ENCODE data around the gene KIAA0930.
"Not testable (repeated sequence)": the region's sequence is repeated elsewhere in the genome, so short reads cannot be mapped to it uniquely, and the experiment has no call there.

Gene KIAA0930

DNA sequence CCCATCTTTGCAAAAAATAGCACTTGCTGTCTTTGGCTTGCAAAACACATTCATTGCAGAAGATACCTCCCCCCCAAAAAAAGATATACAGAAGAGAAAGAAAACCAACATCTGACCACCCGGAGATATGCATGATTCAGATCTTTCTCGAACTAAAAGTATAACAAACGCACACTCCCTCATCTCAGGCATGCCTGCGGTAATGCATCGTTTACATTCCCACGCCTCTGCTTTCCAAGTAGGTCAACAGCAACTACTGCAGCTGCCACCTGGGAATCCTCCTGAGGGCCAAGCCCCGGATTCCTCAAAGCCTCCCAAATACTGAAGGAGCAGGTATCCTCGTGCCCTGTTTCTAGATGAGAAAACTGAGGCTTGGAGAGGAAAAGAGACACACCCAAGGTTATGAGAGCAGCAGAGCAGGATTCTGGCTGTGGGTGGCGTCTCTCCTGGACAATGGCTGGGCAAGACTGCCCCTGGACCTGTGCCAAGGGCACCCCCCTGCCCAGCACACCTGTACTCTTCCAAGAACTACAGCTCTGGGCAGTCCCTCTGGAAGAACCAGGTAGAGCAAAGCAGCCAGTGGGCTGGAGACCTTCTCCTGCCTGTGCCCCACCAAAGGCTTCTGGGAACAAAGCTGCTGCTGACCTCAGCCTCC, 38.9 kb downstream of the KIAA0930 start:
- DNase-seq = no peak

- DNase-seq = no peak
Observed at GRCh38 chr22:45200860-45201511, 39.7 kb downstream of the KIAA0930 start.

DNA sequence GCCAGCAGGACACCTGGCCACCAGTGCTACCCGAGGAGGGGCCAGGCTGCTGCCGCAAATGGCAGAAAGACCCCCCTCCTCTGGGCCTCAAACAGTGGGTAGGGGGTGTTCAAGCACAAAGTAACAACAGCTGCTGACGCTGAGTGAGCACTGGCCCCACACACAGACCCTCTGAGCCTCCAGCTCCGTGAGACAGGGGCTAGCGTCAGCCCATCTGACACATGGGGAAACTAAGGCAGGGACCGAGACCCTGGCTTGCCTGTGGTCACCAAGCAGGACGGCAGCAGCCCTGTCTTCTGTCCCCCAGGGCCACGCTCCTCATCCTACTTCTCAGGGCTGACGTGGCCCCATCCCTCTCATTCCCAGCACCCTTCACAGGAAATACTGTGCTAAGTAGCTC, 40.5 kb downstream of the KIAA0930 start:
- DNase-seq = no peak

DNA sequence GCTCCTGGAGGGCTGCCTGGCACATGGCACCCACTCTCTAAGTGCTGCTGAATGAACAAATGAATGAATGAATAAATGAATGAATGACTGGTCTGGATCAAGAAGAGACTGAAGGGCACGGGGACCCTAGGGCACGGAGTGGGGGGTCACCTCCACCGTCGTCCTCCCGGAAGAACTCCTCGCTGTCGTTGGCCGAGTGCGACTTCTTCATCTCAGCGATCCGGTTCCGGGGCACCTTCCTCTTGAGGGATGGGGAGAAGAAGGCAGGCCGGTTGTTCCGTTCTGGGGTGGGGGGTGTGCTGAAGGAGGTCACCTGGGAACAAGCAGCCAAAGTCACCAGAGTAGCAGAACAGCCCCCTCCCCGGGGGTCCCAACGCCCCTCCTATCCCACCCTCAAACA, 41.0 kb downstream of the KIAA0930 start:
- no peak for DNase-seq

DNA sequence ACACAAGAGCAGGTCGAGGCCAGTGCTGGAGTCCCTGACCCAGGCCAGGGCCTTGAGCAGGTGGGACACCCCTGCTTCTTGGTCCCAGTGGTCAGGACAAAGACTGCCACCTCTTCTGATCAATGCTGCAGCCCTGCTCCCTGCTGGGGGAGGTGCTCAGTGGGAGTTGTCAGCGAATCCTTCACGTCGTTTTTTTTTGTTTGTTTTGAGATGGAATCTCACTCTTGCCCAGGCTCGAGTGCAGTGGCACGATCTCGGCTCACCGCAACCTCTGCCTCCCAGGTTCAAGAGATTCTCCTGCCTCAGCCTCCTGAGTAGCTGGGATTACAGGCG, 42.3 kb downstream of the KIAA0930 start:
- no peak for DNase-seq

DNA sequence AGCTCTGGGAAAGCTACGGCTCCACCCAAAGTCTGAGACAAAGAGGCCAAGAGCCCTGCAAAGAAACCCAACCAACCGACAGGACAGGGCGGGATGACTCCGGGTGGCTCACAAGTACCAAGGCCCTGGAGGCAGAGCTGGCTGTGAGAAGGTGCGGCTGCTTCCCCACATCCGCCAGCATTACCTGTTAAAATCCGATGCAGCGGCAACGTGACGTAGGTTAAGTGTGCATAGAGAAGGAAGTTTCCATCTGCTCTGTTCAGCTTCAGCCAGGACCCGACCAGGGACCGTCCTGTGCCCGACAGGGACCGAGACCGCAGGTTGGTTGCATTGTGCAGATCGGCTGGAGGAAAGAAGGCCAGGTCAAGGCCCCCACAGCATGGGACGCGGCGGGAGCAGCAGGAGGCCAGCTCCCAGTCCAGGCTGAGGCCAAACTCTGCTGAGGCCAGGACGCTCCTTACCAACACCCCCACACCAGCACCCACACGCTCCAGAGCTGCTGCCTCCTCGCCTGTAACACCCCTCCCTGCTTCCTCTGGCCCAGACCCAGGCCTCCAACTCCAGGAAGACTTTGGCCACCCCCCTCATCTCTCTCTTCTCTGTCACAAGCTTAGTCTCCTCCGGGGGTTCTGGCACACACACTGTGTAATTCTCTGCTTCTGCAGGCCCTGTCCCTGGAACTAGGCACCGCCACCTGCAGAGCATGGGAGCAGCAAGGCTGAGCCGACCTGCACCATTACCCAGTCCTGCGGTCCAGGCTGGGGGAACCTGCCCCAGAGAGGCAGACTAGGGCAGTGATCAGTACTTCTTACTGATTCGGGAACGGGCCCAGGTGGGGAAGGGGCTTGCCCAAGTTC, 42.9 kb downstream of the KIAA0930 start:
- no peak for DNase-seq

DNA sequence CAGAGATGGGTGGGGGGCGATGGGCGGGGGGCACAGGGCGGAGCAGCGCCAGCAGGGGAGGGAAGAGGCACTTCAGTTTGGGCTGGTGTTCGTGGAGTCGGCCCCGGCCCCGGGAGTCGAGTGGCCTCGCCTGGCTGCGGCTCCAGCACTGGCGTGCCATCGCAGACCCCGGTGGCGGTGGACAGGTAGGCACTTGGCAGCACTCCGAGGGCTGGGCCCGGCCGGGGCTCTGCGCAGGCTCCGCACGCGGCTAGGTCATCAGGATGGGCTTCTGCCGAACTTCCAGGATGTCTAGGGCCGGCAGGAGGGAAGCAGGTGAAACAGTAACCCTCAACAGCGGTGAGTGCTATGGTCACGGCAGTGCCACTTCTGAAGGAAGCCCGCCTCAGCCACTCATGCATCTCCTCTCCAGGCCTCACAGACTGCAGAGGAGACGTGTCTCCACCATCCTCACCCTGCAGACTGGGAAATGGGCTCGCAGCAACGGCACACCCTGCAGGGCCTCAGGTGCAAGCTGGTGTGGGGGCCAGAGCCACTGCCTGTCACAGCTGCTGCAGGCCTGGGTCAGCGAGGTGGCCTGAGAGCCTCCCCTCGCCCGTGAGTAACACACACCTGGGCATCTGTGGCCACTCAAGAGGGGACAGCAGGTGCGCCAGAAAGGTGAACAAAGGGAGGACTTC, 43.6 kb downstream of the KIAA0930 start:
- DNase-seq = no peak

- DNase-seq = no peak
Observed at GRCh38 chr22:45196308-45196707, 44.4 kb downstream of the KIAA0930 start.

- no peak for DNase-seq
Observed at GRCh38 chr22:45195616-45196015, 45.1 kb downstream of the KIAA0930 start.

GRCh38 chr22:45194686-45195085, 46.0 kb downstream of the KIAA0930 start:
- no peak for DNase-seq

GRCh38 chr22:45192701-45193187, 48.0 kb downstream of the KIAA0930 start:
- no peak for DNase-seq

DNA sequence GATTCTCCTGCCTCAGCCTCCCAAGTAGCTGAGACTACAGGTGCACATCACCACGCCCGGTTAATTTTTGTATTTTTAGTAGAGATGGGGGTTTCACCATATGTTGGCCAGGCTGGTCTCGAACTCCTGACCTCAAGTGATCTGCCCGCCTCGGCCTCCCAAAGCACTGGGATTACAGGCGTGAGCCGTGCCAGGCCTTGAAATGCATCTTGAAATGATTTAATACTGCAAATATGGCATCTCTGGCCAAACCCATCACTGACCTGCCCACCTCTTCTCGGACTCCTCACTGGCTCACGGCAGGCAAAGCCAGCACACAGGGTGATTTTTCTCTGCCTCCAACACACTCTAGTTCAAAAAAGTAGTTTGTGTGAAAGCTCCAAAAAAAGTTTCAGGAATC, 48.9 kb downstream of the KIAA0930 start:
- DNase-seq = not testable (repeated sequence)

- DNase-seq = no peak
Observed at GRCh38 chr22:45190202-45190872, 50.4 kb downstream of the KIAA0930 start.

- no peak for DNase-seq
Observed at GRCh38 chr22:45188779-45189178, 51.9 kb downstream of the KIAA0930 start.

GRCh38 chr22:45187891-45188290, 52.8 kb downstream of the KIAA0930 start:
- no peak for DNase-seq

GRCh38 chr22:45185718-45186514, 54.8 kb downstream of the KIAA0930 start:
- no peak for DNase-seq

DNA sequence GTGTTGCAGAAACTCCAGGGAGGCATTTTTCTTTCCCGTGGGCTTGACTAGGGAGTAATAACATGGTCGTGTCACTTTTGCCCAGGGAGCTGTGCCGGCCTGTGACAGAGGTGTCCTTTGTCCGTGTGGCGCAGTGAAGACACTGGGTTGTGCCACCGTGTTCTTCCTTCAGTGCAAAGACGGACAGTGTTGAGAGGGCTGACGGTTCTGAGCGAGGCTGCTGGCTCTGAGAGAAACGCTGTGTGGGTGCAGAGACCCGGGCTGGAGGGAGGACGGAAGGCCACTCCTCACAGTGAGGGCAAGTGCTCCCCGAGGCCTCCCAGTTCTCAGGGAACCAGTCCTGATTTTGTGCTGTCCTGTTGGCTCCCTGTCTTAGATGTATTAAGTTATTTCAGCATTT, 56.7 kb downstream of the KIAA0930 start:
- no peak for DNase-seq

DNA sequence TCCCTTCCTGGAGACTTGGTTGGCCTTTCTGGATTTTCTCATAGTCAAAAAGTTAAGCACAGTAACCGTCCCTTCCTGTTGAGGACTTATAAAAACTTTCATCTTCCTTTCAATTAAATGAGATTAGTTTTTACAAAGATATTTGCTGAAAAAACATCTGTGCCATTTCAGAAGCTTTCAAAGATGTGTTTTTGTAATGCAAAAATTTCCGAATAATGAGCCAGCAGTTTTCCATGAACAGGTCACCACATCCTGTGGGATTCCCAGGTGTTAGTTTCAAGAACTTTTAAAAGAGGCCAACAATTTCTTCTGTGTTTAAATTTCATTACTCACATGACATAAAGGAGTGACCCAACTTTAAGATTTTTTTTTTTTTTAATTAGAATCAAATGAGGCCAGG, 58.9 kb downstream of the KIAA0930 start:
- DNase-seq = no peak

DNA sequence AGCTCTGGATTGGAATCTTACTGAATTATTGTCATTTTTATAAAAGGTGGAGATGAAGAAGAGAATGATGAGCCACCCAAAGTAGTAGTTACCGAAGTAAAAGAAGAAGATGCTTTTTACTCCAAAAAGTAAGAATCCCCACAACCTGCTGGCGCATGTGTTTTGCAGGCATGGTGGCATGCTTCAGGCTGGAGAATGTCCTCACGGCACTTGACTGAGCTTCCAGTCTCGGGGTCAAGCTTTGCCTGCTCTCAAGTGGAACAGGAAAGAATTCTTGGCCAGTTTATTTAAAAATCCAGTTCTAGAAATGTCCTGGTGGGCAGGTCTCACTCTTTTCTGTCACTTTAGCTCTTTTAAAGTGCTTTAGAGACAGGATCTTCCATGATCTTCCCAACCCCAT, 59.5 kb downstream of the KIAA0930 start:
- no peak for DNase-seq

GRCh38 chr22:45180146-45180679, 60.5 kb downstream of the KIAA0930 start:
- no peak for DNase-seq
